ENCODE results near the gene BAHCC1.

DNA sequence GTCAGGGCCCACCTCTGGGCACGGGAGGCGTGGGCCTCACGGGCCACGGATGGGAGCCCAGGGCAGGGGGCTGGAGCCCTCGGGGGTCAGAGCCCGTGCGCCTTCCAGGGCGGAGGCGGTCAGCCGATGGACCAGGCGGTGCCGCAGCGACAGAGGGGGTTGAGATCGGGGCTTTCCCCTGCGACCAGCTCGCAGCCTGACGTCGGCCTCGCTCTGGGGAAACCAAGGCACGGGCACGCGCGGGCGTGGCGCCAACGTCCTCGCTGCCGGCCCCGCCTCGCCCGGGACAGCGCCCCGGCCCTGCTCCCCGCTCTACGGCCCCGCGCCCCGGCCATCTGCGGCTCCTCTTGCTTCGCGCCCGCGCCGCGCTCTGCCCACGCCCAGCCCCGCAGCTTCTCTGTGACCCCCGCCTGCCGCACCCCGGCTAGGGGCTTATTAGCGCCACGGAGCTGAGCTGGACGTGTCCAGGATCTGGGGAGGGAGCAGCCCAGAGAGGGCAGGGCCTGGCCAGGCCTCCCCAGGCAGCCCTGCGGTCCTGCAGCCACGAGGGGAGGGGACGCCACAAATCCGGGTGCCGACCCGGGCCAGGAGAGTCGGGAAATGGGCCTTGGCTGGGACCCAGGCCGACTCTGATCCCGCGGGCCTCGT, 103.8 kb downstream of the BAHCC1 start:
- TF ChIP-seq, protein P1, sequence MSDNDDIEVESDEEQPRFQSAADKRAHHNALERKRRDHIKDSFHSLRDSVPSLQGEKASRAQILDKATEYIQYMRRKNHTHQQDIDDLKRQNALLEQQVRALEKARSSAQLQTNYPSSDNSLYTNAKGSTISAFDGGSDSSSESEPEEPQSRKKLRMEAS (IDR thresholded peaks at IDR 0.05): no peak
- TF ChIP-seq RAD21 (IDR thresholded peaks at IDR 0.05; ENCODE audit: low read depth) (no peak), CREB1 (IDR thresholded peaks at IDR 0.05; ENCODE audit: low read depth) (no peak), CEBPB (IDR thresholded peaks at IDR 0.05) (no peak), EP300 (IDR thresholded peaks at IDR 0.05; ENCODE audit: borderline replicate concordance) (no peak), NFIC (IDR thresholded peaks at IDR 0.05) (no peak), REST (IDR thresholded peaks at IDR 0.05; ENCODE audit: low read depth) (no peak)
